Stimulated activated naive CD8-positive, alpha-beta T cell treated with anti-CD3 and anti-CD28 coated beads, Interleukin-15, Interleukin-2, amounts not matched to agents 100 ng/mL and 50 ng/mL, for 24 hours (primary cell): ENCODE data around the gene JMJD1C.
"Not testable (repeated sequence)": the region's sequence is repeated elsewhere in the genome, so short reads cannot be mapped to it uniquely, and the experiment has no call there.

Experiments used
- H3K27ac Mint-ChIP-seq: one replicate; pipeline ENCODE4 v1.8.0; 2021; ENCODE audit warnings: mild to moderate bottlenecking, mixed read lengths
- H3K27me3 Mint-ChIP-seq: one replicate; pipeline ENCODE4 v1.8.0; 2021; ENCODE audit warnings: mixed read lengths
- H3K36me3 Mint-ChIP-seq: one replicate; pipeline ENCODE4 v1.8.0; 2021; ENCODE audit warnings: low read depth, mixed read lengths
- H3K4me1 Mint-ChIP-seq: one replicate; pipeline ENCODE4 v1.8.0; 2021; ENCODE audit warnings: low read depth, mixed read lengths
- H3K4me3 Mint-ChIP-seq: one replicate; pipeline ENCODE4 v1.8.0; 2021; ENCODE audit warnings: mild to moderate bottlenecking, mixed read lengths
- H3K9me3 Mint-ChIP-seq: one replicate; pipeline ENCODE4 v1.8.0; 2021; ENCODE audit warnings: mixed read lengths

The JMJD1C gene

DNA sequence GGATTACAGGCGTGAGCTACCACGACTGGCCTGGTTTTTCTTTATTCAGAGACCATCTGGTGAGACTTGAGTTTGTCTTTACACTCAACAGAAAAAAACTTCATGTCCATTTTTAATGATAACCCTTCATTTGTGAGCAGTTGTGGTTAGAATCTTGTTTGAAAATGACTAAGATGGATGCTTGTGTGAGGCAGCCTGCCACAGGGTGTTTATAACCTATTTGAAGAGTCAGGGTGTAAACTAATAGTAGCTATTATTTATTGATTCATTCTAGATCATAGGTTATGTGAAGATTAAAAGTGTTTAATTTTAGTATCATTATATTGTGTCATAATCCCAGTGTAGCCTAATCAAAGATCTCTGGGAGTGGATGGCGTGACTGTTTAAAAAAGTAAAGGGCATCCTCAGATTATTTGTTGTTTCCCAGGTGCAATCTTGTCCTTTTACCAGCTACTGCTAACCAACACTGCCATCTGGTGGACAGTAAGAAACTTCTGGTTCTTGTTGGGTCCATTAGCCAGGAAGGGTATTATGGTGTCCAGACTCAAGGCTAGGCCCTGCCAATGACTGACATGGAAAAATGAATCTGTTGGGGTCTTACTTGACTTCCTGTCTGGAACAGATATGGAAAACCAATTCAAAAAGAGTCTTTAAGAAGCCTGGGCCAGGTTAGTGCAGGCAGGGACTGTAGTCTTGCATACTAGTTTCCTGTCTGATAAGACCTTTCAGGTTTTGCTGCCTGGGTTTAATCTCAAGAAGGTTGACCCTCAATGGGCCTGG, 307.7 kb downstream of the JMJD1C start:
- H3K9me3 Mint-ChIP-seq = no peaks in the 10 kb centered on the region
- no peak overlapping the region for H3K27ac Mint-ChIP-seq
- no peak overlapping the region for H3K4me3 Mint-ChIP-seq
- no peaks in the 10 kb centered on the region for H3K27me3 Mint-ChIP-seq
- H3K36me3 Mint-ChIP-seq = peaks cover 27% of the 10 kb centered on the region
- peaks cover 11% of the 10 kb centered on the region for H3K4me1 Mint-ChIP-seq

DNA sequence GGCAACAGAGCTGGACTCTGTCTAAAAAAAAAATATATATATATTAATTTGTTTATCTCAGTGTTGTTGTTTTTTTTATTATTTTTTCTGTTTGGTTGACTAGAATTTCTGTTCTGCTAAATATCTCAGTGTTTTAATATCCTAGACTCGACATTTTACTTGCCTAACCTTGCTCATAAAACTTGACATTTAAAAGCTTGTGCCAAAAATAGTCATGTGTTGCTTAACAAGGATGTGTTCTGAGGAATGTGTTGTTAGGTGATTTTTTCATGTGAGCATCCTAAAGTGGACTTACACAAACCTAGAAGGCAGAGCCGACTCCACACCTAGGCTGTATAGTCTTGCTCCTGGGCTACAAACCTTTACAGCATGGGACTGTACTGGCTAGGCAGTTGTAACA, 309.5 kb downstream of the JMJD1C start:
- Mint-ChIP-seq H3K27me3 (no peaks in the 10 kb centered on the region), H3K36me3 (peaks cover 42% of the 10 kb centered on the region), H3K27ac (no peak overlapping the region), H3K4me1 (peaks cover 11% of the 10 kb centered on the region), H3K4me3 (no peak overlapping the region), H3K9me3 (no peaks in the 10 kb centered on the region)

DNA sequence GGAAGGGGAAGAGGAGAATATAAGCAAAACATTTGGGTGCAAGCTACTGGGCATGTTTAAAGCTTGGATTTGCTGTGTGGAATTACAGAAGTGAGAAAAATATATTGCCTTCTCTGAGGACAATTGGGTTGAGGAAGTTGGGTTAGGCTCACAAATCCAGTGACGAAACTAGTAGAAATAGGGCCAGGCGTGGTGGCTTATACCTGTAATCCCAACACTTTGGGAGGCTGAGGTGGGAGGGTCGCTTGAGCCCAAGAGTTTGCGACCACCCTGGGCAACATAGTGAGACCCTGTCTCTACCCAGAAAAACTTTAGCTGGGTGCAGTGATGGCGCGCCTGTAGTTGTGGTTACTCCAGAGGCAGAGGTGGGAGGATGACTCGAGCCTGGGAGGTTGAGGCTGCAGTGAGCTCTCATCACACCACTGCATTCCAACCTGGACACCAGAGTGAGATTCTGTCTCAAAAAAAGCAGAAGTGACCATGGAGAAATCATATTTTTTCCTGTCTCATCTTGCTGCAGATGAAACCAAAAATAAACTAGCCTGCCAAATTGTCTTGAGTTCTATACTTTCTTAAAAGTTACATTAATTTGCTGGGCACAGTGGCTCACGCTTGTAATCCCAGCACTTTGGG, 310.3 kb downstream of the JMJD1C start:
- H3K27ac Mint-ChIP-seq = no peak overlapping the region
- H3K27me3 Mint-ChIP-seq = no peaks in the 10 kb centered on the region
- peaks cover 47% of the 10 kb centered on the region for H3K36me3 Mint-ChIP-seq
- no peaks in the 10 kb centered on the region for H3K9me3 Mint-ChIP-seq
- H3K4me3 Mint-ChIP-seq = no peak overlapping the region
- H3K4me1 Mint-ChIP-seq = peaks cover 11% of the 10 kb centered on the region

DNA sequence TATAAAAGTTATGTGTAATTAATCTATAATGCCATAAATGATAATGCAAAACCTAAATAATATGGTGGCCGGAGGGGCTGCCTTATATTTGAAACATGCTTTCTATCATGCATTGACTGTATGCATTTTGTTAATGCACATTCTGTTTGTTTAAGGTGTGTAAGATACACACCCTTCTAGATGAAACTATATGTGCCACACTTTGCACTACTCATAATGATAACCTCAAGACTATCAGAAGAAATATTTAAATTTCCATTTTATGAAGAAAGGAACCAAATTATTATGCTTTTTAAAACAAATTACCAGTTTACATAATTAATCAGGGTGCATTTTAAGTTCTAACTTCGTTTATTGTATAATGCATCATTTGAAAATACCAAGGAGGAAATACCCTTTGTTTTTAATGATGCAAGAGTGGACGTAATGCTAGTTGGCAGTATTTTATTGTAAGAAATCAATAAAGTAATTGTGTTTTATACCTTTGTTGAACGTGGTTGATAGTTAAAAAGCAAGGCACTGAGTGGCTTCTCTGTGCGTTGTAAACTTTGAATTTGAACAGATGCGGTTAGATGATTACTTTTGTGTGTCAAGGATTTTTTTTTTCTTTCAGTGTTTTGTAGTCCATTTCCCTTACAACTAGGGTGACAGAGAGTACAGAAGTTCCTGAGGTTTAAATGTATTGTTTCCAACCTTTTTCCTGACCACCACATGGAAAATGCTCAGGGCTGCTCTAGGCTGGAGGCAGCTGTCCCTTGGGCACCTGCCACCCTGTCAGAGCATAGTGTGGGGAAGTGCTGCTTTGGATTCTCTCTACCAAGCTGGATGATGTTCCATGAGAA, 311.0 kb downstream of the JMJD1C start:
- H3K36me3 Mint-ChIP-seq = peaks cover 48% of the 10 kb centered on the region

DNA sequence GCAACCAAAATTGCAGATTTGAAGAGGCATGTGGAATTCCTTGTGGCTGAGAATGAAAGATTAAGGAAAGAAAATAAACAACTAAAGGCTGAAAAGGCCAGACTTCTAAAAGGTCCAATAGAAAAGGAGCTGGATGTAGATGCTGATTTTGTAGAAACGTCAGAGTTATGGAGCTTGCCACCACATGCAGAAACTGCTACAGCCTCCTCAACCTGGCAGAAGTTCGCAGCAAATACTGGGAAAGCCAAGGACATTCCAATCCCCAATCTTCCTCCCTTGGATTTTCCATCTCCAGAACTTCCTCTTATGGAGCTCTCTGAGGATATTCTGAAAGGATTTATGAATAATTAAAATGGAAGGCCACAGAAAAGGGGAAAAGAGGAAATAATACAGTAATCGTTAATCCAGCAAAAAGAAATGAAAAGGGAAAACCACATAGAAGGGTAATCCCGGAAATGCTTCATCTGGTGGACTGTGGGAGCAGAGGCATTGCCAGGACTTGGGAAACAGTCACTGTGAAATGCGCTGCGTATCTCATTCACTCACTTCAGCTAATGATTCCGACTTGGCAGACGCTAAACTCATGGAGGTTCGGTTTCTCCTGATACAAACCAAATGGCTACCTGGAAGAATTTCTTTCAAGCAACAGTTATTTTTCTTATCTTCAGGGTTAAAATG, 311.8 kb downstream of the JMJD1C start:
- not testable (repeated sequence) for H3K27me3 Mint-ChIP-seq, H3K27ac Mint-ChIP-seq, H3K4me3 Mint-ChIP-seq, H3K9me3 Mint-ChIP-seq
- Mint-ChIP-seq H3K4me1 (peaks cover 13% of the 10 kb centered on the region), H3K36me3 (peaks cover 56% of the 10 kb centered on the region)

More for the DNA sequence above, 311.0 kb downstream of the JMJD1C start:
- Mint-ChIP-seq H3K27ac (no peak overlapping the region), H3K4me1 (peaks cover 11% of the 10 kb centered on the region), H3K9me3 (no peaks in the 10 kb centered on the region), H3K27me3 (no peaks in the 10 kb centered on the region), H3K4me3 (no peak overlapping the region)

DNA sequence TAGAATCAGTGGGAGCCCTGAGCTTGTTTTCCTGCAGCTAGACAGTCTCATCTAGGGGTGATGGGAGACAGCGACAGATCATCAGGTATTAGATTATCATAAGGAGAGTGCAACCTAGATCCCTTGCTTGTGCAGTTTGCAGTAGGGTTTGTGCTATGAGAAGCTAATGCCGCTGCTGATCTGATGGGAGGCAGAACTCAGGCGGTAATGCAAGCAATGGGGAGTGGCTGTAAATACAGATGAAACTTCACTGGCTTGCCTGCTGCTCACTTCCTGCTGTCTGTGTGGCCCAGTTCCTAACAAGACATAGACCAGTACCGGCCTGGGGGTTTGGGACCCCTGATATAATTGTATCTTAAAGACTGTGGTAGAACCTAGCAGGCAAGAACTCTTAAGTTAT, 315.0 kb downstream of the JMJD1C start:
- Mint-ChIP-seq H3K27me3 (no peaks in the 10 kb centered on the region), H3K9me3 (no peaks in the 10 kb centered on the region), H3K27ac (no peak overlapping the region), H3K4me3 (no peak overlapping the region), H3K4me1 (peaks cover 24% of the 10 kb centered on the region), H3K36me3 (peaks cover 82% of the 10 kb centered on the region)

DNA sequence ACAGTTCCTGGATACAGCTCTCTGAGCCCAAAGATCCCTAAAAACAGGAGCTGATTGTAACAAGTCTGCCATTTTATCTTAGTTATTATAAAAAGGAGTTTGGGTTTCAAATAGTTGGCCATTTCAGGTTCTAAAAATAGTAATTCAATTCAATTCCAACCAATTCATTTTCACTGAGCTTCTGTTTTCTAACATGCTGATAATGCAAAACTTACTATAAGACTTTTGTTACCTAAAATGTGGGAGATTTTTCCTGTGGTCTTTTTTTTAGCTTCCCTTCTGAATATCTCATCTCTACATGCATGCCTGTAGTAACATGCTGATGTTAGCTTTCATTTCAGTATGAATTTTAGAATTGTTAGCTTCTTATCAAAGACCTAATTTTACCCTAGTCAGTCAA, 319.3 kb downstream of the JMJD1C start:
- no peaks in the 10 kb centered on the region for H3K27me3 Mint-ChIP-seq
- H3K27ac Mint-ChIP-seq = no peak overlapping the region
- H3K9me3 Mint-ChIP-seq = no peaks in the 10 kb centered on the region
- H3K4me1 Mint-ChIP-seq = peaks cover 40% of the 10 kb centered on the region
- peaks cover 55% of the 10 kb centered on the region for H3K36me3 Mint-ChIP-seq
- no peak overlapping the region for H3K4me3 Mint-ChIP-seq

DNA sequence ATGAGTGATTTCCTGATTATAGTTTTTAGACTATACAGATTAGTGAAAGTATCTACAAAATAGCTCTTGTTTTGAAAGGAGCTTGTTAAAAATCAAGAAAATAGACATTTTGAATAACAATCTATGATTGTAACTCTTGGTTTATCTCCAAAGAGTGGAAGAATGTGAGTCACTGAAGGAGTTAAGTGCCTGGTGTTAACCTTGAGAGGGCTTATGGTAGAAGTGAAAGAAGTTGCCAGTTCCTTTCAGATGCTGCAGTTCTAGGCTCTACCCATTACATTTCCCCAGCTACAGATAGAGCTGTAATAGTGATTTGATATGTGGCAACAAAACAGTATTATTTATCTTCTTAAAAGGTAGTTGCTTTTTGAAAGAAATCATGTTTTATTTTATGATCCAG, 320.0 kb downstream of the JMJD1C start:
- Mint-ChIP-seq H3K4me3 (no peak overlapping the region), H3K27me3 (no peaks in the 10 kb centered on the region), H3K27ac (no peak overlapping the region), H3K9me3 (no peaks in the 10 kb centered on the region), H3K36me3 (peaks cover 50% of the 10 kb centered on the region), H3K4me1 (peaks cover 42% of the 10 kb centered on the region)

DNA sequence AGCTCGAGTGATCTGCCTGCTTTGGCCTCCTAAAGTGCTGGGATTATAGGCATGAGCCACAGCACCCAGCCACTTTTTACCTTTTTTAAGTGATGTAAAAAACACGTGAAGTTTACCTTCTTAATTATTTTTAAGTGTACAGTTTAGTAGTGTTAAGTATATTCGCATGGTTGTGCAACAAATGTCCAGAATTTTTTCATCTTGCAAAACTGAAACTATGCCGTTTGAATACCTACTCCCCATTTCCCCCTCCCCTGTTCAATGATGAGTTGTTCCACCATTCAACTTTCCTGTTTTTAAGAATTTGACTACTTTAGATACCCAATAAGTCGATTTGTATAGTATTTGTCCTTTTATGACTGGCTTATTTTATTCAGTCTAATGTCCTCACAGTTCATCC, 321.8 kb downstream of the JMJD1C start:
- Mint-ChIP-seq H3K9me3 (no peaks in the 10 kb centered on the region), H3K4me3 (no peak overlapping the region), H3K27me3 (no peaks in the 10 kb centered on the region), H3K36me3 (peaks cover 53% of the 10 kb centered on the region), H3K27ac (peak overlapping the region; percentile 36), H3K4me1 (peaks cover 52% of the 10 kb centered on the region)

DNA sequence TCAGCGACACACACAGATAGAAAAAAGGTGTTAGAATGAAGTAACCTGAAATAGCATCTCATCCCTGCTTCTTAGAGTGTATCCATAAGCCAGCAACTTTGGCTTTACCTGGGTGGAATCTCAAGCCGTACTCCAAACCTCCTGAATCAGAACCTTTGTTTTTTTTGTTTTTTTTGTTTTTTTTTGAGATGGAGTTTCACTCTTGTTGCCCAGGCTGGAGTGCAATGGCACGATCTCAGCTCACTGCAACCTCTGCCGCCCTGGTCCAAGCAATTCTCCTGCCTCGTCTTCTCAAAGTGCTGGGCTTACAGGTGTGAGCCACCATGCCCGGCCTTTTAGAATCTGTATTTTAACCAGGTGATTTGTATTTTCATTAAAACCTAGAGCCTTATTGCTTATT, 323.6 kb downstream of the JMJD1C start:
- Mint-ChIP-seq H3K4me3 (no peak overlapping the region), H3K4me1 (peaks cover 65% of the 10 kb centered on the region), H3K9me3 (no peaks in the 10 kb centered on the region), H3K27me3 (no peaks in the 10 kb centered on the region), H3K36me3 (peaks cover 47% of the 10 kb centered on the region), H3K27ac (no peak overlapping the region)

DNA sequence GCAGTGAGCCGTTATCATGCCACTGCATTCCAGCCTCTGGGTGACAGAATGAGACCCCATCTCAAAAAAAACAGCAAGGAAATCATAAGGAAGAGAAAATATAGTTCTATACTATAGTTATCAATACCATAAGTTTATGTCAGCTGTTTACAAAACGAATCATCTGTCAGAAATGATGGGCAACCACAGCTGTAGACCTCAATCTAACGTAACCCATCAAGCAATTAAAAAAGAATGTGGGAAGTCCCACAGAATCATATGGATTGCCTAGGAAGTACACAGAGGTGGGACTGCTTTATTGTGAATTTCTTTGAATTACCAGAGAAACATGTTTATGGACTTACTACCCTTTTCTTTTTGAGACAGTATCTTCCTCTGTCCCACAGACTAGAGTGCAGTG, 325.7 kb downstream of the JMJD1C start:
- Mint-ChIP-seq H3K4me3 (no peak overlapping the region), H3K27ac (no peak overlapping the region), H3K4me1 (peaks cover 68% of the 10 kb centered on the region), H3K36me3 (peaks cover 41% of the 10 kb centered on the region), H3K27me3 (no peaks in the 10 kb centered on the region), H3K9me3 (no peaks in the 10 kb centered on the region)

DNA sequence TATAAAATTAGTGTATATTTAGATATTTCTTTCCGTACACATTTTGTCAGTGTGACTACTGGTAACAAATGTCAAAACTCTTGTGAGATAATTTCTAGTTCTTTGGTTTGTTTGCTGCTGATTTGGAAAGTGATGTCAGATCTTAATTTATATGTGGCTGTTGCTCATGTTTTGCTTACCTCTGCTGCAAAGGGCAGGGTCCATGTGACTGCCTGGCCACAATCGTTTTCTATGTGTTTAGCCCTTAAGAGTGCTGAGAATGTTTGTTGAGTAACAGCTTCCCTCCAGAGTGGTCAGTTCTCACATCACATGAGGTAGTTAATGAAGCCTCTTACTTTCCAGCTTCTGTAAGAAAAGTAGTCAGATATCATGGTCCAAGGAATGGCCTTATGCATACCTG, 328.5 kb downstream of the JMJD1C start:
- Mint-ChIP-seq H3K27me3 (no peaks in the 10 kb centered on the region), H3K4me1 (peaks cover 73% of the 10 kb centered on the region), H3K36me3 (peaks cover 41% of the 10 kb centered on the region), H3K4me3 (peak overlapping the region; percentile 26), H3K27ac (peak overlapping the region; percentile 16), H3K9me3 (peaks cover 4% of the 10 kb centered on the region)

DNA sequence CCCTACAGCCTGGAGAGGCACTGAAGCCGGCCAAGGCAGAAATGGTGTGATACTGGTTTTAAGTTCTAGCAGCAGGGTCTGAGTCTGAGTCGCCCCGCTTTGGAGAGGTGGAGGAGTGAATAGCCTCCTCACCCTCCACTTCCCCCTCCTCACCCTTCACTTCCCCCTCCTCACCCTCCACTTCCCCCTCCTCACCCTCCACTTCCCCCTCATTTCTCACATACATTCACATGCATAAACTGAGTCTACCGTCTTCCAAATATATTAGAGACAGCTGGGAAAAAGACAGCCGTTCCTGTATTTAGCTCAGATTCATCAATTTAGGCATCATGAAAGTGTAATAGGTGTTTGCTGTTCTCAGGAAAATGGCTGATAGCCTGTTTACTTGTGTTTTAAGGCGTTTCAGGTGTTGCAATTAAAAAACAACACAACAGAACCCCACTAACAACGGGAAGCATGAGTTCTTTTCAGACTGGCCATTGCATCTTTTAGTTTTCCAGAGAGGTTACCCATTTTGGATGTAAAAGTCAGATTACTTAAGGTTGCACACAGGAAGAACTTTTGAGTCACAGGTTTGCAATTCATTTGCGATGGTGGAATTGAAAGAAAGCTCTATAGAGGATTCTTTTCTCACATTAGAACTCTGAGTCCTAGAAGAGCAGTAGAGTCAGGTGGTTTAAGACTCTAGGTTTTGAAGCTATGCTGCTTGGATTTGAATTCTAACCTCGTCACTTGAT, 331.8 kb downstream of the JMJD1C start:
- H3K4me1 Mint-ChIP-seq = peaks cover 54% of the 10 kb centered on the region
- H3K36me3 Mint-ChIP-seq = peaks cover 19% of the 10 kb centered on the region
- H3K4me3 Mint-ChIP-seq = peak overlapping the region; percentile 90
- peaks cover 5% of the 10 kb centered on the region for H3K27me3 Mint-ChIP-seq
- H3K9me3 Mint-ChIP-seq = peaks cover 12% of the 10 kb centered on the region
- H3K27ac Mint-ChIP-seq = peak overlapping the region; percentile 86
